Activated CD8-positive, alpha-beta T cell treated with anti-CD3 and anti-CD28 coated beads, Interleukin-2, amount 10 ng/mL, durations not matched to agents 7 days and 5 days (primary cell): Measurements from ENCODE around the gene TLR5. TPM values are rescaled to one million over a fixed set of nuclear protein-coding genes. Genes with fewer than 3 reads are reported as not detected.

Experiments used
- ATAC-seq: fragments of 150-1000 bp; cut with Tn5 transposase; one replicate; pipeline ENCODE4 v1.10.0; 2021; ENCODE audit warnings: moderate library complexity
- CTCF ChIA-PET: fragments of 350-600 bp; sonication (Branson Sonifier 250); formaldehyde crosslinking; loops from one replicate; lab custom pipeline; 2021; ENCODE audit warnings: antibody characterized with exemption; lab: Charles Lee
- POLR2A ChIA-PET: fragments of 350-600 bp; sonication (Branson Sonifier 250); formaldehyde crosslinking; loops from one replicate; lab custom pipeline; 2021; ENCODE audit warnings: antibody characterized with exemption; lab: Charles Lee
- DNase-seq: peaks from one replicate; pipeline ENCODE4 v3.0.0-alpha.2; 2020
- H3K27ac Mint-ChIP-seq: one replicate; pipeline ENCODE4 v1.8.0; 2021; ENCODE audit warnings: mild to moderate bottlenecking, mixed read lengths
- H3K27me3 Mint-ChIP-seq: one replicate; pipeline ENCODE4 v1.8.0; 2021; ENCODE audit warnings: low read depth, mixed read lengths
- H3K36me3 Mint-ChIP-seq: one replicate; pipeline ENCODE4 v1.8.0; 2021; ENCODE audit warnings: low read depth, mixed read lengths
- H3K4me1 Mint-ChIP-seq: one replicate; pipeline ENCODE4 v1.8.0; 2021; ENCODE audit warnings: low read depth, mixed read lengths
- H3K4me3 Mint-ChIP-seq: one replicate; pipeline ENCODE4 v1.8.0; 2021; ENCODE audit warnings: mild to moderate bottlenecking, mixed read lengths
- H3K9me3 Mint-ChIP-seq: one replicate; pipeline ENCODE4 v1.8.0; 2022; ENCODE audit warnings: mixed read lengths; ENCODE audit not compliant: insufficient read depth
- total RNA-seq, 2 experiments: library from RNA; stranded (reverse); gene quantifications; one replicate each; pipeline ENCODE4 v1.2.3, GENCODE V29; 2021

Gene TLR5
- total RNA-seq, 2 experiments from 2014 or later = 0.32 to 0.44 TPM

DNA sequence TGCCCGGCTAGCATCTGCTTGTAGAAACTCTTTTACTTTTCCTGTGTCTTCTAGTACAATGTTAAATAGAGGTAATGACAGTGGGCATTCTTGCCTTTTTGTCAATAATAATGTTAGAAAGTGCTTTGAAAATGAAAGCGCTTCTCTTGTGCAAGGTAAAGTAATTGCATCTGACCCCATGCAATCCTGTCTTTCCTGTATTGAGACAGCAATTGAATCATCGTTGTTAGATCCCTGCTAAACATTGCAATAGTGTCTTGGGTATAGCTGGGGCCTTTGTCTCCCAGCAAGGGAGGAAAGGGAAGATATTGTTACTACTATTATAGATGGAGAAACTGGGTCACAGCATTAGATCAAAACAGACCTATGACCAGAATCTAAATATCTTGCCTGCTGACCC lies 80.9 kb downstream of the TLR5 start:
- H3K4me3 Mint-ChIP-seq = no peak overlapping the region
- peaks cover 2% of the 10 kb centered on the region for H3K27me3 Mint-ChIP-seq
- ChIA-PET POLR2A (no interaction called here), CTCF (no interaction called here)
- ATAC-seq = no peak
- no peak for DNase-seq
- no peaks in the 10 kb centered on the region for H3K36me3 Mint-ChIP-seq
- no peak overlapping the region for H3K27ac Mint-ChIP-seq
- no peaks in the 10 kb centered on the region for H3K4me1 Mint-ChIP-seq
- H3K9me3 Mint-ChIP-seq = no peaks in the 10 kb centered on the region

DNA sequence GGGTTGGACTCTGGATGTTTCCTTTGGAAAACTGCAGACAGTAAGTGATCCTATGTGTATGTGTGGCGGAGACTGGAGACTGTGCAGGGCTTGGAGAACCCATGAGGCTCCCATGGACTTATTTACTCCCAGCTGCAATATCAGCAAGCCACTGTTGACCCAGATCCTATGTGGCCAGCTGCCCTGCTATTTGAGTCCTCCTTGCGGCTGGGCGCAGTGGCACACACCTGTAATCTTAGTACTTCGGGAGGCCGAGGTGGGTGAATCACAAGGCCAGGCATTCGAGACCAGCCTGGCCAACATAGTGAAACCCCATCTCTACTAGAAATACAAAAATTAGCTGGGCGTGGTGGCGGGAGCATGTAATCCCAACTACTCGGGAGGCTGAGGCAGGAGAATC lies 83.5 kb downstream of the TLR5 start:
- CTCF ChIA-PET = interaction anchor here (1.8 kb wide), 1 partner anchor 64 kb away, joined by 6 read pairs; no protein-coding TSS in a partner anchor
- Mint-ChIP-seq H3K4me1 (no peaks in the 10 kb centered on the region), H3K9me3 (no peaks in the 10 kb centered on the region), H3K4me3 (no peak overlapping the region), H3K27me3 (peaks cover 2% of the 10 kb centered on the region), H3K36me3 (no peaks in the 10 kb centered on the region), H3K27ac (no peak overlapping the region)
- POLR2A ChIA-PET = no interaction called here
- ATAC-seq (no peak), DNase-seq (no peak)

Other genes with a start within 250 kb of the TLR5 start
- gene SUSD4, start 220.9 kb upstream of the TLR5 start, total RNA-seq = under 1 TPM; 0.18 to 0.23 TPM